RPMI7951 (cell line): ENCODE measurements around the gene ESR1. TPM values are rescaled to one million over a fixed set of nuclear protein-coding genes. Genes with fewer than 3 reads are reported as not detected.

Experiments used
- DNase-seq: peaks from one replicate; pipeline ENCODE4 v3.0.0-alpha.2; 2012; ENCODE audit warnings: low read depth
- total RNA-seq: library from RNA; depleted of rRNA; stranded (reverse); fragments of >200 nt; shearing (Covaris generic); gene quantifications from 2 replicates; pipeline ENCODE4 v1.2.3, GENCODE V29; 2014

Gene ESR1
- total RNA-seq, 1 experiment from 2014 or later: not detected

DNA sequence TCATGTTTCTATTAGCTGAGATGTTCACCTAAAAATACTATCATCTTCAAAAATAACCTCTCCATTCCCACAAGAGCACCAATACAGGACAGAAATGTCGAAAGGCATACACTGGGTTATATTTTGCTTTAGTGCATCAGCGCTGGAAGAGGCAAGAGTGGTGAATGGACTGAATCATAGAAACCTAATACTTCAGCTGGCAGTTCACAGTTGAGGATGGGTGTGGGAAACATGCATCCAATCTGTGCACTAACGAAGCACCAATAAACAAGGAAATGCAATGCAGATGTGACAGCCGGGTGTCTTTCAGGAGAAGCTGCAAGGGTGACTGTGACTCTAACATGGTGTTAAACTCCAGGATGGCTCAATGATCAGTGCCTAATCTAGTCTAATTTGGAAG lies 365.8 kb downstream of the ESR1 start:
- DNase-seq: no peak

GRCh38 chr6:152173957-152174356 lies 366.5 kb downstream of the ESR1 start:
- no peak for DNase-seq

- no peak for DNase-seq
Observed at GRCh38 chr6:152176268-152176667, 368.8 kb downstream of the ESR1 start.
